AG08396 (cell line): ENCODE data around the gene AATF.

Experiments
- DNase-seq: peaks from one replicate; pipeline ENCODE4 v3.0.0; 2012; ENCODE audit warnings: low spot score, mixed read lengths

The AATF gene

GRCh38 chr17:37081287-37081686 is 132.5 kb downstream of the AATF start:
- DNase-seq = no peak

- no peak for DNase-seq
These were observed 133.6 kb downstream of the AATF start for GRCh38 chr17:37082311-37082860.

DNA sequence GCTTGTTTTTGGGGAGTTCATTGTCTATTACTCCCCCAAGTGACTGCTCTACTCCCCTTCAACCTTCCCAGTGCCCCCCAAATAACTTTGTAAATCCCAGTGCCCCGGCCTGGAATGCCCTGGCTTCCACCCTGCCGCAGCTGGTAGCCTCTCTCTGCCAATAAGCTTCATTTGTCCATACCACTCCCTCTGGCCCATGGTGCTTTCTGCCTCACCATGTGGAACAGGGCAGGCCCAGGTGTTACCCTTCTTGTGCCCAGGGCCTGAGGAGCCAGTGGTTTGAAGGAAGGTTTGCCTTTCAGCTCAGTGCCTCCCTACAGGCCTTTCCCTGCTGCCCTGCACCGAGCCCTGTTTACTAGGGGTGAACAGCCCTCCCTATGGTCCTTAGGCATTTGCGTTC is 134.2 kb downstream of the AATF start:
- DNase-seq = no peak

DNA sequence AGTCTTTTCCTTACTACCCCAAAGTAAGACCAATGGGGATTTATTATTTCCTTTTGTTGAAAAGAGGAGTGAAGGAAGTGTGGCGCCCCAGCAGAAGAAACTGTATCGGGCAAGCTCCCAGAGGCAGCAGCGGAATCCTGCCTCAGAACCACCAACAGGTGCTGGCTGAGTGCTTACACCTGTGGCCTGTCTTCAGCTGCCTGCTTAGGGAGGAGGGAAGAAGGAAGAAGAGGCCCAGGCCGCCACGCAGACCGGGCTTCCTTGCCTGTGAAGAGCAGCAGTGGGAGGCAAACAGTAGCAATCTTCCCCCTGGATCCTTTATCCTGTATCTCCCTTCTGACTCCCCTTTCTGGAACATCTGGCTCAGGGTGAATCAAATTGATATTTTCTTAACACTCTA is 134.7 kb downstream of the AATF start:
- no peak for DNase-seq

DNA sequence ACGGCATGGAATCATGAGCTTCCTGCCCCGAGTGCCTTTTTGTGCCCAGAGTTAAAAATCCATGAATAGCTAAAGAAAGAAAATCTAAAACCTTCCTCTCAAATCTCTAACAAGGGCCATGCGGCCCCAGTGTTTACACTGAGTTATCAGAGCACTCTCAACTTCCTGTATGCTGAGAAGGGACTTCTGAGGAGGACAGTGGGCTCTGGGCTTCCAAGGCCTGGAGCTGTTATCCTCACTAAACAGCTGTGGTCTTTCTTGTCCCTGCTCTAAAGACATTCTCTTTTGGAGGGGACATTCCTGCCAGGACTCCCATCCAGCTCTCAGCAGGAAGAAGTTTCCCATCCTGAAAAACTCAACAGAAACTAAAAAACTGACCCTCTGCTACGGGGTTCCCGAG is 135.6 kb downstream of the AATF start:
- DNase-seq = no peak

DNA sequence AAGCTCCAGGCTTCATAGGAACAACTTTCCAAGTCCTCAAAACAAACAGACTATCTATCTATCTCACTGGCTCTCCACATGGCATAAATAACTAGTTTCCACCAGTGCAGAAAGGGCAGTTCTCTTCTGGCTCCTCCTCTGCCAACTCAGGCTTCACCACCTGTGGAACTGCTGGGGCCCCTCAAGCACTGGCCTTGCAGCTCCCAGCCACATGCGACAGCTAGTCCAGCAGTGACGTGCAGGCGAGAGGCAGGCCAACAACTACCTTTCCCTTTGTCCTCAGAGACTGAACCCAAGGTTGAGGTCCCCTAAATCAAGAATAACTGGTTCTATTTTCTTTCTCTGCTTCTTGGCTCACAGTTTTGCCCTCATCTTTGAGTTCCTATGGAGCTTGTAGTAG is 137.6 kb downstream of the AATF start:
- DNase-seq = no peak

DNA sequence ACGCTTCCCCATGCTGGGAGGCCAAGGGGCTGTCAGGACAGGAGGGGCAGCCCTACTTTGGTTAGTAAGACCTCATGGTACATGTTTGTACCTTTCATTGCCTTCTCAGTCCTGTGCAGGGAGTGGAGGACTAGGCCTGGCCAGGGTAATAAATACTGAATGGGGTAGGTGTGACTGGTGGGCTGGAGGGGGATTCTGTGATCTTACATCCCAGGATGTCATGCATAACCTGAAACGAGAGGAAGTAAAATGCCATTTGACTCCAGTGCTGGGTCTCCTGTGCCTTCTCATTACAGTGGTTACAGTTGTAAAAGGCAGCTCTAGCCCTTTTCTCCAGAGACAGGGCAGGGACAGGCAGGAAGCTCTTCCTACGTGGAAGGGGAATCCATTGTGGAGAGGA is 138.2 kb downstream of the AATF start:
- no peak for DNase-seq

GRCh38 chr17:37087683-37088082 is 138.9 kb downstream of the AATF start:
- no peak for DNase-seq

DNA sequence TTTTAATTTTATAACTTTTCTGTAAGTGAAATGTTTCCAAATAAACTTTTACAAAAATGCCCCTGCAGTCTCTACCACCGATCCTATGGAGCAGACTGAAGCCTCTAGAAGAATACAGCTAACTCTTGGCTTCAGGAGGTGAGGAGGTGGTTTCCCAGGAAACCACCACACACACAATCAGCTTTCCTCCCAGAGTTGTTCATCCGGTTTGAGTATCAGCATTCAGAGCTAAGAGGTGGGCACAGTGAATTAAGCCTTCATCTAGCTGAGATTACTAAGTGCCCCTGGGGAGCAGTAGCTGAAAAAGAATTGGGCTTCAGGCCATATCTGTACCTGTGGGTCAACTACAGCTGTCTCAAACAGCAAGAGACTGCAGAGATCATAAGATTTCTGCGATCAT is 139.7 kb downstream of the AATF start:
- no peak for DNase-seq

DNA sequence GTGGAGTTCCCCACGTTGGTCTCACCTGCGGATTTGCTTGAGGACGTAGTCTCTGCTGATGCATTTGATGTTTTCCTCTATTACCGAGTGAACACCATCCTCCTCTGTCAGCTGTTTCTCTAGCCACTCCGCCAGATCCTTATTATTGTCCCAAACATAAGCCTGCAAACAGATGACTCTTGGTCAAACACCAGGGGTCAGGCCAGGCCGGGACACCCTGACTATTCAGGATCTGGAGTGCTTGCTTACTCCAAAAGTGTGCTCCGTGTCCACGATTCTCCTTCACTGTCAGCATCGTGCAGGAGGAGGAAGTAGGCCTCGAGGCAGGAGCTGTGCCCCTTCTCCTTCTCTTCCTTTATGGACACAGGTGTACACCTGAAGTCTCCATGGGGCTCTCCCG is 140.2 kb downstream of the AATF start:
- DNase-seq = no peak

DNA sequence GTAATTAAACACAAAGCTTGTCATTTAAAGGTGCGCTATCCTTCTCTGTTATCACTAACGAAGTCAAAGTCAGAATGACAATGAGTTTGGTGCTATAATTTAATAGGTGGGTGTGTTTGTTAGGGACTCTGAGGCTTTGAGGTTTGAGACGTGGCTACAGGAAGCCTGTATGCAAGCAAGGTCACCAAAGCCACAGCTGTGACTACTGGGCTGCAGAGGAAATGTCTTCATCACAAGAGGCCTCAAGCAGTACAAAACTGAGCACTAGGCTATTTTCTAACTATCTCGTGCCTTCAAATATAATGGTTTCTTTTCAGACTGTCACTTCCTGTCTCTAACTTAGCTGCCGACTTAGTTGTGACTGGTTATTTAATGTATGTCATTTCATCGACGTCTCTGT is 141.2 kb downstream of the AATF start:
- no peak for DNase-seq

DNA sequence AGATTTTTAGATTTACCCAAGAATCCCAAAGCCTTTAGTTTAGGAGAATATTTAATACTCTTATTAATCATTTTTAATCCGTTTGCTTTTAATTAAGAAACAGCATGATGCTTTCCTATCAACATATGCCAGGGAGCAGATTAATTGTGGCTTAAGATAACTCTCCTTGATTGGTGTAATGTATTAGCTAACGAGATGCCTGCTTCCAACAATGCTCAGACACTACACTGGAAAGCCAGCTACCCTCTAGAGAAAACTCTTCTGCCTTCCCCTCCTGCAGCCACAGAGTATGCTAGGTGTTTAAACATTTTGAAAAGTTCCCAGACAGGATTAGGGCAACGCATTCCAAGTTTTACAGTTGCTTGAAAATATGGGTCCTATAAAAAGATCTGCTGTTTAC is 142.2 kb downstream of the AATF start:
- DNase-seq = no peak

- no peak for DNase-seq
These were observed 143.3 kb downstream of the AATF start for GRCh38 chr17:37092071-37092470.

DNA sequence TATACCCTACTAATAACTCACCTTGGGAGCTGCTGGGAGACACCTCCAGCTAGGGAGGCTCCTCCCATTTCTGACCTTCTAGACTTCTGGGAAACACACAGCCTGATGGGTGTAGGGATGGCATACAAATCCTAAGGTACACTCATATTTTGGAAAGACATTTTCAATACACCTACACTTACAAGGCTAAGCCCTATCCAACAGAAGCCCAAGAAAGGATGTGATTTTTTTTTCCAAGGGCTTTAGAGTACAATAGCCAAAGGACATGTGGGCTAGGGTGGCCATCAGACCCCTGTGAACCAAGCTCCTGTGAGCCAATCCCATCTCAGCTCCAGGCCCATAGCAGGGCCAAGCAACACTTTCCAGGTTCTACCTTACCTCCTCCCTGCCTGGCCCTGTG is 143.9 kb downstream of the AATF start:
- DNase-seq = no peak

GRCh38 chr17:37094391-37094790 is 145.6 kb downstream of the AATF start:
- DNase-seq = no peak

- DNase-seq = no peak
These were observed 147.3 kb downstream of the AATF start for GRCh38 chr17:37096071-37096470.

- DNase-seq = no peak
These were observed 148.4 kb downstream of the AATF start for GRCh38 chr17:37097154-37097553.

DNA sequence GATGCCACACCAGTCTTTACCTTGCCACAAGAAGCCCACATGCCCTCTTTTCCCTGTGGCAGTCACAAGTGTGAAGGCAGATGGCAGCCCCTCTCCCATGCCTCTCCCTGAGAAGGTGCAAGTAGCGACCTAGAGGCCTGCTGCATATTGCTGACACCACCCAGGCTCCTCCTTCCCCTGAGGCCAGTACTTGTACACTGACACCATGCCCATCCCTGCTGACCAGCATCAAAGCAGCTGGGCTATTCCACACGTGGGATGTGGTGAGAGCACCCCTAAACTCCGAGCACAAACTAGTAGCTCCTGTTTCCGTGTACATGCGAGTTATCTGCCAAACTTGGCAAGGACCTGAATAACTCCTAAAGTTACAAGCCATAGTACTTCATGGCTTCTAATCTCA is 149.4 kb downstream of the AATF start:
- no peak for DNase-seq

DNA sequence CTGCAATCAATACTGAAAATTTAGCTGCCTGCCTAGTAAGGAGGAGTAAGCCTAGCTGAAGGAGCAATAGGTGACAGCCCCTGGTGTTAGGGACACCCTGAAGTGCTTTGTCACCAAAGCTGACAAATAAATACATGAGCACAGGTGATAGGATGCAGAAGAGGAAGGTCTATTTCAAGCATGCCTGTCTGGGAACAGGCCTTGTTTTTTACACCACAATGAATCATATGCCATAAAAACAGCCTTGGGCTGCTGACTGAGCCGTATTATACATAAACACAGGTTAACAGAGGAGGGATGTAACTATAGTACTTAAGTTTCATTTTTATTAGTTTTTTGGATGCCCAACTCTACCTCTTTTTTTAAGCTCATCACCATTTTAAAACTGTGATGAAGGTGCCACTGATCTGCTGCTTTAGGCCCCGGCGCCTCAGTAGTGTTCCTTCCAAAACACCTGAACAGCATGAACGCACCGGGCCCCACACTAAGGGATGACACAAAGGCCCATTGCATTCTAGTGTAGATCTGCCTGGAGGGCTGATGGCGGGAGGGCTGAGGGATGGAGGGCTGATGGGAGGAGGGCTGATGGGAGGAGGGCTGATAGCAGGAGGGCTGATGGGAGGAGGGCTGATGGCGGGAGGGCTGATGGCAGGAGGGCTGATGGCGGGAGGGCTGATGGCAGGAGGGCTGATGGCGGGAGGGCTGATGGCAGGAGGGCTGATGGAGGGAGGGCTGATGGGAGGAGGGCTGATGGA is 150.3 kb downstream of the AATF start:
- no peak for DNase-seq

DNA sequence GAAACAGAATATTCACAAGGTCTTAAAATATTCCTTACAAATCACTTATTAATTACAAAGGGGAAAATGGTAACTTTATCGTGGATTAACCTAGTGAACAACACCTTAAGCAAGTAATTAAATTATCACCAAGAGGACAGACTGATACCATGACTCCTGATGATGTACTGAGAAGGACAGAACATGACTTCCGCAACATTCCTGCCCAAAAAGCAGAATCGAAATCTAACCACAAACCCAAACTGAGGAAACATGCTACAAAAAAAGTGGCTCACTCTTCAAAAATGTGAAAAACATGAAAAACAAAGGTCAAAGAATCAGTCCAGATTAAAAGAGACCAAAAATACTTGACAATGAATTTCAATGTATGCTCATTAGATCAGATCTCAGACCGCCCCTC is 151.5 kb downstream of the AATF start:
- no peak for DNase-seq

GRCh38 chr17:37101306-37101705 is 152.6 kb downstream of the AATF start:
- no peak for DNase-seq

- no peak for DNase-seq
These were observed 154.5 kb downstream of the AATF start for GRCh38 chr17:37103231-37103630.

DNA sequence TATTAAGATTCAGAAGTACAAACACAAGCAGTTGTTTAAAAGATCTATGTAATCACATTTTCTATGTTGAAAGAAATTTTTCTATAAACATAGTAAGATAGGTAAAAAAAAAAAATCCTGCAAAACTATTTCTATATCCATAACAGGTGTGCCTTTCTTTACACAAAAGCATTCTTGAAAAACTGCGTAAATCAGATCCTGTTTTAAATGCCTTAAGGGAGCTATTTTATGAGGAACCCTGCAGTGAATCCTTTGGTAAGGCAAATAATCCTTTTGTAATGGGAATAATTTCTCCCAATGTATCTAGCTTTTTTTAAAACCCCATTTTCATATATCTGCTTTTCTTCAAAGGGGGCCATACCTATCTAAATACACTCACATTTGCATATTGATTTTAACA is 157.3 kb downstream of the AATF start:
- no peak for DNase-seq
